Neural cell (in vitro differentiated cells): ENCODE measurements around the gene KRT7. TPM values are rescaled to one million over a fixed set of nuclear protein-coding genes. Genes with fewer than 3 reads are reported as not detected.

Experiments
- H2AFZ ChIP-seq: fragments of 200-600, 300-800 bp; sonication (generic), shearing (Covaris generic); 2 replicates; pipeline ENCODE4 v1.6.0; 2014; ENCODE audit warnings: low read depth, mild to moderate bottlenecking, antibody characterized with exemption, low read length, moderate library complexity
- H3F3A ChIP-seq: fragments of 200-600 bp; shearing (Covaris generic); 2 replicates; pipeline ENCODE4 v1.6.1; 2016; ENCODE audit warnings: mild to moderate bottlenecking, moderate library complexity, mixed read lengths, antibody characterized with exemption, low read length; ENCODE audit not compliant: insufficient read depth, poor library complexity, severe bottlenecking
- H3K27ac ChIP-seq: fragments of 200-600, 300-800 bp; sonication (generic), shearing (Covaris generic); 2 replicates; pipeline ENCODE4 v1.5.1; 2014; ENCODE audit warnings: mild to moderate bottlenecking, low read length, moderate library complexity
- H3K27me3 ChIP-seq: fragments of 300-800, 200-600 bp; sonication (generic), shearing (Covaris generic); 2 replicates; pipeline ENCODE4 v1.6.0; 2014; ENCODE audit warnings: mild to moderate bottlenecking, low read depth, low read length, moderate library complexity; ENCODE audit not compliant: insufficient read depth
- H3K36me3 ChIP-seq: fragments of 300-800, 200-600 bp; sonication (generic), shearing (Covaris generic); 2 replicates; pipeline ENCODE4 v1.5.1; 2014; ENCODE audit warnings: mild to moderate bottlenecking, antibody characterized with exemption, low read length, moderate library complexity; ENCODE audit not compliant: insufficient read depth
- H3K4me2 ChIP-seq: fragments of 300-800, 200-600 bp; sonication (generic), shearing (Covaris generic); 2 replicates; pipeline ENCODE4 v1.6.0; 2014; ENCODE audit warnings: mild to moderate bottlenecking, low read length
- H3K4me3 ChIP-seq: fragments of 300-800, 200-600 bp; sonication (generic), shearing (Covaris generic); 2 replicates; pipeline ENCODE4 v1.5.1; 2014; ENCODE audit warnings: mild to moderate bottlenecking, low read length, moderate library complexity
- H3K79me2 ChIP-seq: fragments of 200-600 bp; shearing (Covaris generic); replicated peaks from 2 replicates; pipeline ENCODE4 v1.6.0; 2014; ENCODE audit warnings: mild to moderate bottlenecking, low read length, moderate library complexity; ENCODE audit not compliant: insufficient read depth
- H3K9ac ChIP-seq: fragments of 300-800, 200-600 bp; sonication (generic), shearing (Covaris generic); 2 replicates; pipeline ENCODE4 v1.6.1; 2016; ENCODE audit warnings: mild to moderate bottlenecking, low read length, mixed read lengths
- H3K9me2 ChIP-seq: fragments of 200-600 bp; shearing (Covaris generic); 2 replicates; pipeline ENCODE4 v1.6.1; 2016; ENCODE audit warnings: mild to moderate bottlenecking, low read length, mixed read lengths; ENCODE audit not compliant: insufficient read depth
- H3K9me3 ChIP-seq: fragments of 200-600, 300-800 bp; sonication (generic), shearing (Covaris generic); 2 replicates; pipeline ENCODE4 v1.6.1; 2016; ENCODE audit warnings: mild to moderate bottlenecking, mixed run types, low read length, moderate library complexity, mixed read lengths
- H4K20me1 ChIP-seq: fragments of 200-600 bp; shearing (Covaris generic); 2 replicates; pipeline ENCODE4 v1.6.1; 2016; ENCODE audit warnings: mild to moderate bottlenecking, mixed run types; ENCODE audit not compliant: insufficient read depth
- CTCF ChIP-seq: fragments of 450-650 bp; IDR thresholded peaks from 2 replicates; pipeline ENCODE4 v1.5.1; 2014; ENCODE audit warnings: antibody characterized with exemption, mild to moderate bottlenecking, moderate library complexity; ENCODE audit not compliant: poor library complexity, severe bottlenecking
- EP300 ChIP-seq: fragments of 450-650 bp; conservative IDR thresholded peaks from 2 replicates; pipeline ENCODE4 v1.6.1; 2014; ENCODE audit warnings: antibody characterized with exemption, mild to moderate bottlenecking, moderate library complexity; ENCODE audit not compliant: poor library complexity, severe bottlenecking
- EZH2 ChIP-seq: fragments of 200-600, 300-800 bp; shearing (Covaris generic), sonication (generic); IDR thresholded peaks from 2 replicates; pipeline ENCODE4 v1.6.1; 2014; ENCODE audit warnings: antibody characterized with exemption, low read length, borderline replicate concordance, mild to moderate bottlenecking; ENCODE audit not compliant: insufficient read depth, poor library complexity, severe bottlenecking
- MXI1 ChIP-seq: fragments of 450-650 bp; conservative IDR thresholded peaks from 2 replicates; pipeline ENCODE4 v1.6.1; 2014; ENCODE audit warnings: antibody characterized with exemption, mild to moderate bottlenecking; ENCODE audit not compliant: poor library complexity, severe bottlenecking
- POLR2AphosphoS5 ChIP-seq: IDR thresholded peaks from 2 replicates; pipeline ENCODE4 v1.6.1; 2012
- RAD21 ChIP-seq: fragments of 450-650 bp; conservative IDR thresholded peaks from 2 replicates; pipeline ENCODE4 v1.6.1; 2014; ENCODE audit warnings: antibody characterized with exemption, mild to moderate bottlenecking, moderate library complexity
- REST ChIP-seq: IDR thresholded peaks from 2 replicates; pipeline ENCODE4 v1.6.1; 2012; ENCODE audit warnings: borderline replicate concordance
- SMC3 ChIP-seq: fragments of 450-650 bp; conservative IDR thresholded peaks from 2 replicates; pipeline ENCODE4 v1.6.1; 2014; ENCODE audit warnings: antibody characterized with exemption, mild to moderate bottlenecking, moderate library complexity; ENCODE audit not compliant: poor library complexity
- TAF1 ChIP-seq: IDR thresholded peaks from 2 replicates; pipeline ENCODE4 v1.6.1; 2012; ENCODE audit warnings: low read depth
- polyA plus RNA-seq: library from polyadenylated mRNA; depleted of rRNA; stranded (reverse); fragments of >200 nt; gene quantifications from 2 replicates; pipeline ENCODE4 v1.2.3, GENCODE V29; 2014

KRT7 gene
- polyA plus RNA-seq, 1 donor from 2014 or later = not detected

GRCh38 chr12:52228931-52229330, 4.1 kb upstream of the KRT7 start:
- Histone ChIP-seq H3K36me3 (no peaks in the 10 kb centered on the region), H3K27ac (no peak overlapping the region), H3K4me3 (no peak overlapping the region), H3F3A (no peaks in the 10 kb centered on the region), H3K79me2 (no peaks in the 10 kb centered on the region), H3K9me2 (no peaks in the 10 kb centered on the region), H4K20me1 (no peaks in the 10 kb centered on the region), H3K9ac (no peak overlapping the region), H3K4me2 (no peak overlapping the region), H3K9me3 (no peaks in the 10 kb centered on the region), H3K27me3 (peaks cover 28% of the 10 kb centered on the region), H2AFZ (no peak overlapping the region)
- TF ChIP-seq POLR2AphosphoS5 (no peak), EZH2 (no peak), EP300 (no peak), RAD21 (no peak), TAF1 (no peak), SMC3 (no peak), REST (no peak), CTCF (no peak), MXI1 (no peak)

- Histone ChIP-seq H3K79me2 (no peaks in the 10 kb centered on the region), H3K27me3 (peaks cover 37% of the 10 kb centered on the region), H3K9me3 (no peaks in the 10 kb centered on the region), H3F3A (no peaks in the 10 kb centered on the region), H3K4me3 (no peak overlapping the region), H4K20me1 (no peaks in the 10 kb centered on the region), H3K36me3 (no peaks in the 10 kb centered on the region), H3K9ac (no peak overlapping the region), H3K27ac (no peak overlapping the region), H3K4me2 (no peak overlapping the region), H3K9me2 (no peaks in the 10 kb centered on the region), H2AFZ (no peak overlapping the region)
- TF ChIP-seq EP300 (no peak), EZH2 (no peak), RAD21 (no peak), TAF1 (no peak), POLR2AphosphoS5 (no peak), SMC3 (no peak), REST (no peak), CTCF (no peak), MXI1 (no peak)
These were observed 3.2 kb upstream of the KRT7 start for GRCh38 chr12:52229836-52230343.
